KBM-7 (cell line): Measurements from ENCODE around the gene URM1.
"Not testable (repeated sequence)": the region's sequence is repeated elsewhere in the genome, so short reads cannot be mapped to it uniquely, and the experiment has no call there.

Experiments
- DNase-seq: peaks from one replicate; pipeline ENCODE4 v3.0.0-alpha.2; 2015
- in situ Hi-C: fragments of 300-500 bp; cut with MboI; formaldehyde crosslinking; loops from 2 replicates; pipeline ENCODE4 v1.14.3; 2020; ENCODE audit warnings: low sequenced_read_pairs, low pct_unique_long_range_greater_than_20kb, mixed read lengths

The URM1 gene

GRCh38 chr9:128421482-128421996, 50.4 kb downstream of the URM1 start:
- in situ Hi-C loops = no loop called here
- peak; percentile 49 for DNase-seq

GRCh38 chr9:128422022-128422782, 51.0 kb downstream of the URM1 start:
- DNase-seq, in situ Hi-C loops: not testable (repeated sequence)

GRCh38 chr9:128422783-128423150, 51.6 kb downstream of the URM1 start:
- in situ Hi-C loops = no loop called here
- no peak for DNase-seq

GRCh38 chr9:128423356-128423755, 52.2 kb downstream of the URM1 start:
- in situ Hi-C loops, DNase-seq: not testable (repeated sequence)

- in situ Hi-C loops = no loop called here
- no peak for DNase-seq
Observed at GRCh38 chr9:128424268-128424780, 53.1 kb downstream of the URM1 start.

- DNase-seq = no peak
- in situ Hi-C loops = no loop called here
Observed at GRCh38 chr9:128428644-128429512, 57.7 kb downstream of the URM1 start.

- in situ Hi-C loops = no loop called here
Observed at GRCh38 chr9:128429513-128430086, 58.4 kb downstream of the URM1 start.

GRCh38 chr9:128431207-128431606, 60.0 kb downstream of the URM1 start:
- in situ Hi-C loops = no loop called here

More at GRCh38 chr9:128429513-128430086, 58.4 kb downstream of the URM1 start:
- no peak for DNase-seq

GRCh38 chr9:128434340-128434739, 63.2 kb downstream of the URM1 start:
- DNase-seq = no peak
- in situ Hi-C loops = no loop called here

More at GRCh38 chr9:128431207-128431606, 60.0 kb downstream of the URM1 start:
- no peak for DNase-seq

- no peak for DNase-seq
- in situ Hi-C loops = no loop called here
Observed at GRCh38 chr9:128435611-128436010, 64.4 kb downstream of the URM1 start.

- in situ Hi-C loops = no loop called here
- peak; percentile 92 for DNase-seq
Observed at GRCh38 chr9:128438343-128439109, 67.4 kb downstream of the URM1 start.

GRCh38 chr9:128439273-128439672, 68.1 kb downstream of the URM1 start:
- DNase-seq = no peak
- in situ Hi-C loops = no loop called here
